HG03571 (cell line): ENCODE data around the gene ZFP36.
"Not testable (repeated sequence)": the region's sequence is repeated elsewhere in the genome, so short reads cannot be mapped to it uniquely, and the experiment has no call there.

ENCODE experiments used
- ATAC-seq: cut with Tn5 transposase; IDR thresholded peaks from one replicate; pipeline ENCODE4 v1.9.1; 2021; ENCODE audit not compliant: unreplicated experiment

ZFP36 gene

DNA sequence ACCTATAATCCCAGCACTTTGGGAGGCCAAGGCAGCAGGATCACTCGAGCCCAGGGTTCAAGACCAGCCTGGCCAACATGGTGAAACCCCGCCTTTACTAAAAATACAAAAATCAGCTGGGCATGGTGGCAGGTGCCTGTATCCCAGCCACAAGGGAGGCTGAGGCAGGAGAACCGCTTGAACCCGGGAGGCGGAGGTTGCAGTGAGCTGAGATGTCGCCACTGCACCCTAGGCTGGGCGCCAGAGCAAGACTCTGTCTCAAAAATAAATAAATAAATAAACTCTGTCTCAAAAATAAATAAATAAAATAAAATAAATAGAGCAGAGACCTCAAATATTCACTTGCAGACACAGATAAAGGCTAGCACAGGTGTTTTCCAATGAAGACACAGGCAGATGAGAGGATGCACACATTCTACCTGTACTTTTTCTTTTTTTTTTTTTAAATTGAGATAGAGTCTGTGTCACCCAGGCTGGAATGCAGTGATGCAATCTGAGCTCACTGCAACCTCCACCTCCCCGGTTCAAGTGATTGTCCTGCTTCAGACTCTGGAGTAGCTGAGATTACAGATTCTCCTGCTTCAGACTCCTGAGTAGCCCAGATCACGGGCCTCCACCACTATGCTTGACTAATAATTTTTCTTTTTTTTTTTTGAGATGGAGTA lies 31.8 kb downstream of the ZFP36 start:
- no peak for ATAC-seq

- ATAC-seq, result no peak
These were observed 38.0 kb downstream of the ZFP36 start for GRCh38 chr19:39444598-39445195.

- ATAC-seq, result peak; percentile 67
These were observed 38.8 kb downstream of the ZFP36 start, which contains the start of gene SUPT5H for GRCh38 chr19:39445196-39446111. Gene SUPT5H (plus strand): TSS chr19:39445582. CDS start chr19:39445891, 309 bp downstream.

- ATAC-seq, result no peak
These were observed 39.9 kb downstream of the ZFP36 start for GRCh38 chr19:39446365-39447084.

DNA sequence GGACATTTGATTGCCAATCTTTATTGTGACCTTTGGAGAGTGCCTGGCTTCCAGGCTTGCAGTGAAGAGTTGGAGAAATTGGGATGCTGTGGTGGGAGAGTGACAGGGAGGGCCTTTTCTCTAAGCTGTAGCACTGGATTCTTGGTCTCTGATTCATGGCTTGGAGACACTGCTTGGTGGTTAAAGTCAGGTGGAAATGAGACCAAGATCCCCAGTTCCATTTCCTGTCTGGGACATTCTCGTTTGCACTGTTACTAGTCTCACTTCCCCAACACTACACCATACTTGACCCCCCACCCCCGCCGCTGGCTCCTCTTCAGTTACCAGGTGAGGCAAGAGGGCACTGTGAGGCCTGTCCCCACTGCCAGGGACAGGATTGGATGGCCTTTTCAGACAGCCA lies 41.6 kb downstream of the ZFP36 start:
- no peak for ATAC-seq

DNA sequence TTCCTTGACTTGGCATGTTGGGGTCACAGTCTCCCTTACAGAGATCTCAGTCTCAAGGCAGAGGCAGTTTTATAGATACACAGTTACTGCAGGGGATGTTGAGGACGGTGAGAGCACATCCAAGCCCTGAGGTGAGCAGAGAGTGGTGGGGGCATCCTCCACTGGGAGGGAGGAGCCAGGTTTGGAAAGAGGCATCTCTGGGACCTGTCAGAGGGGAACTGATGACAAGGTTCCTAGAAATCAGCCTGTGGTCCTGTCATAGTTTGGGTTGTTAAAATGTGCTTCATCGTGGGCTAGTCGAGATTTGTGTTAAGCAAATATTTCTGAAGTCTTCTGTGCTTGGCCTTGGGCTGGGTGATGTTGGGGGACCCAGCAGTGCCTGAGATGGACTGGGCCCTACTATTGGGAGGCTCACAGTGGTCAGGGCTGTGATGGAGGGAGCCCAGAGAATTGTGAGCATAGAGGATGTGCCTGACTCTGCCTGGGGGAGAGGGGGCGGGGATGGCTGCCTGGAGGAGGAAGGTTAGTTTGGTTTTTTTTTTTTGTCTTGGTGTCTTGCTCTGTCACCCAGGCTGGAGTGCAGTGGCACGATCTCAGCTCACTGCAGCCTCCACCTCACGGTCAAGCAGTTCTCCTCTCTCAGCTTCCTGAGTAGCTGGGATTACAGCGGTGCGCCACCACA lies 42.6 kb downstream of the ZFP36 start:
- no peak for ATAC-seq

DNA sequence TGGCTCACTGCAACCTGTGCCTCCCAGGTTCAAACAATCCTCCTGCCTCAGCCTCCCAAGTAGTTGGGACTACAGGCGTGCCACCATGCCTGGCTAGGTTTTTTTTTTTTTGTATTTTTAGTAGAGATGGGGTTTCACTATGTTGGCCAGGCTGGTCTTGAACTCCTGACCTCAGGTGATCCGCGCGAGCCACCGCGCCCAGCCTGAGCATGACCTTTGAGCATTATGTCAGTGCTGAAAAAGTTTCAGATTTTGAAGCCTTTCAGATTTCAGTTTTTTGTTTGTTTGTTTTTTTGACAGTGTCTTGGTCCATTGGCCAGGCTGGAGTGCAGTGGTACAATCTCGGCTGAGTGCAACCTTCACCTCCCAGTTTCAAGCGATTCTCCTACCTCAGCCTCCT lies 44.6 kb downstream of the ZFP36 start:
- not testable (repeated sequence) for ATAC-seq
